Smooth muscle cell (in vitro differentiated cells): Measurements from ENCODE around the gene KDF1. TPM values are rescaled to one million over a fixed set of nuclear protein-coding genes. Genes with fewer than 3 reads are reported as not detected.

Experiments used
- DNase-seq: peaks from one replicate; lab custom pipeline; 2025; ENCODE audit not compliant: unreplicated experiment; lab: John Stamatoyannopoulos, UW
- H2AFZ ChIP-seq: fragments of 200-600 bp; sonication (generic); 2 replicates; pipeline ENCODE4 v1.6.0; 2016; ENCODE audit warnings: antibody characterized with exemption, low read depth, mild to moderate bottlenecking
- H3F3A ChIP-seq: fragments of 200-600 bp; sonication (generic); 2 replicates; pipeline ENCODE4 v1.6.0; 2017; ENCODE audit warnings: antibody characterized with exemption, low read depth
- H3K27ac ChIP-seq: fragments of 200-600 bp; sonication (generic); 2 replicates; pipeline ENCODE4 v1.5.1; 2016; ENCODE audit warnings: low read depth, mild to moderate bottlenecking
- H3K27me3 ChIP-seq: fragments of 200-600 bp; sonication (generic); 2 replicates; pipeline ENCODE4 v1.6.1; 2016; ENCODE audit warnings: low read depth, mild to moderate bottlenecking
- H3K36me3 ChIP-seq: fragments of 200-600 bp; sonication (generic); 2 replicates; pipeline ENCODE4 v1.5.1; 2016; ENCODE audit warnings: low read depth
- H3K4me1 ChIP-seq: fragments of 200-600 bp; sonication (generic); 2 replicates; pipeline ENCODE4 v1.5.1; 2016; ENCODE audit warnings: low read depth
- H3K4me2 ChIP-seq: fragments of 200-600 bp; sonication (generic); 2 replicates; pipeline ENCODE4 v1.6.0; 2016; ENCODE audit warnings: mild to moderate bottlenecking
- H3K4me3 ChIP-seq: fragments of 200-600 bp; sonication (generic); 2 replicates; pipeline ENCODE4 v1.5.1; 2016; ENCODE audit warnings: mild to moderate bottlenecking
- H3K79me2 ChIP-seq: fragments of 200-600 bp; sonication (generic); 2 replicates; pipeline ENCODE4 v1.6.0; 2016; ENCODE audit warnings: low read depth, mild to moderate bottlenecking
- H3K9ac ChIP-seq: fragments of 200-600 bp; sonication (generic); 2 replicates; pipeline ENCODE4 v1.6.0; 2016; ENCODE audit warnings: low read depth
- H3K9me3 ChIP-seq: fragments of 200-600 bp; sonication (generic); replicated peaks from 2 replicates; pipeline ENCODE4 v1.5.1; 2016; ENCODE audit warnings: low read depth
- H4K20me1 ChIP-seq: fragments of 200-600 bp; sonication (generic); 2 replicates; pipeline ENCODE4 v1.6.0; 2016; ENCODE audit warnings: low read depth
- WGBS: methylation state at CpG from one replicate; pipeline ENCODE4 v1.1.7; 2016; ENCODE audit warnings: low lambda C conversion rate; 5-methylcytosine and 5-hydroxymethylcytosine counted together
- polyA plus RNA-seq: library from polyadenylated mRNA; unstranded; fragments of >200 nt; fragmentation: Nextera tagmentation; extraction: Ambion mirVana; gene quantifications from 2 replicates; pipeline ENCODE4 v1.2.1, GENCODE V29; 2016
- total RNA-seq: library from RNA; depleted of rRNA; stranded (reverse); fragments of >200 nt; gene quantifications from 2 replicates; pipeline ENCODE4 v1.2.3, GENCODE V29; 2014
- TF ChIP-seq, protein P1 (sequence below): fragments of 200-600 bp; sonication (generic); IDR thresholded peaks from 2 replicates; pipeline ENCODE4 v1.5.1; 2017; ENCODE audit warnings: borderline replicate concordance, mild to moderate bottlenecking, antibody characterized with exemption; ENCODE audit not compliant: insufficient read depth, poor library complexity, severe bottlenecking

KDF1 gene
- total and polyA plus RNA-seq, 2 experiments from 2014 or later: 0.96 to 2.7 TPM

- Histone ChIP-seq H3K36me3 (no peaks in the 10 kb centered on the region), H3K4me3 (peak overlapping the region; percentile 55), H3K9me3 (no peaks in the 10 kb centered on the region), H3K79me2 (no peaks in the 10 kb centered on the region), H3K9ac (no peak overlapping the region), H2AFZ (no peak overlapping the region), H3K27ac (no peak overlapping the region), H3F3A (peaks cover 5% of the 10 kb centered on the region), H3K4me2 (peak overlapping the region; percentile 82), H3K4me1 (no peaks in the 10 kb centered on the region), H4K20me1 (no peaks in the 10 kb centered on the region), H3K27me3 (peaks cover 49% of the 10 kb centered on the region)
- 4% methylated on average over 3 of the region's 3 CpGs for WGBS
- TF ChIP-seq, protein P1, sequence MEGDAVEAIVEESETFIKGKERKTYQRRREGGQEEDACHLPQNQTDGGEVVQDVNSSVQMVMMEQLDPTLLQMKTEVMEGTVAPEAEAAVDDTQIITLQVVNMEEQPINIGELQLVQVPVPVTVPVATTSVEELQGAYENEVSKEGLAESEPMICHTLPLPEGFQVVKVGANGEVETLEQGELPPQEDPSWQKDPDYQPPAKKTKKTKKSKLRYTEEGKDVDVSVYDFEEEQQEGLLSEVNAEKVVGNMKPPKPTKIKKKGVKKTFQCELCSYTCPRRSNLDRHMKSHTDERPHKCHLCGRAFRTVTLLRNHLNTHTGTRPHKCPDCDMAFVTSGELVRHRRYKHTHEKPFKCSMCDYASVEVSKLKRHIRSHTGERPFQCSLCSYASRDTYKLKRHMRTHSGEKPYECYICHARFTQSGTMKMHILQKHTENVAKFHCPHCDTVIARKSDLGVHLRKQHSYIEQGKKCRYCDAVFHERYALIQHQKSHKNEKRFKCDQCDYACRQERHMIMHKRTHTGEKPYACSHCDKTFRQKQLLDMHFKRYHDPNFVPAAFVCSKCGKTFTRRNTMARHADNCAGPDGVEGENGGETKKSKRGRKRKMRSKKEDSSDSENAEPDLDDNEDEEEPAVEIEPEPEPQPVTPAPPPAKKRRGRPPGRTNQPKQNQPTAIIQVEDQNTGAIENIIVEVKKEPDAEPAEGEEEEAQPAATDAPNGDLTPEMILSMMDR: no peak
- no peak for DNase-seq
Measured at GRCh38 chr1:26960625-26960966, 328 bp upstream of the KDF1 start.

DNA sequence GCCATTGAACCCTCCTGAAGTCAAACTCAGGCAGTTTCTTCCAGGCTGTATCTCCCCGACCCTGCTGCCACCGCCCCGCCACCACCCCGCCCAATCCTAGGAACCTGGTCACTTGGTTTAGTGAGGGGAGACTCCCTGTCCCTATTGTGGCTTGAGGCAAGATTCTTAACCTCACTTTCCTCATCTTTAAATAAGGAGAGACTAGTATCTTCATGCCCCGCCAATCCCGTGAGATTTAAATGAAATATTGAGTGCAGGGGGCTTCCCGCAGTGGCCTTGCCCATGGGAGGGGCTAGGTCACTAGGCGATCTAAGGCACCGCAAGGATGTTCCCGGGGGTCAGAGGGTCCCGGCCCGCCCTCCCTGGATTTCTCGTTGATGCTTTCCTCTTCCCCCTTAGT, 998 bp downstream of the KDF1 start:
- TF ChIP-seq, protein P1: no peak
- H3K27ac ChIP-seq: no peak overlapping the region
- H3K4me1 ChIP-seq: no peaks in the 10 kb centered on the region
- H3K79me2 ChIP-seq: no peaks in the 10 kb centered on the region
- 41% methylated on average over 8 of the region's 13 CpGs for WGBS
- H3K27me3 ChIP-seq: peaks cover 49% of the 10 kb centered on the region
- H3F3A ChIP-seq: peaks cover 5% of the 10 kb centered on the region
- no peak for DNase-seq
- H3K9ac ChIP-seq: no peak overlapping the region
- H3K4me3 ChIP-seq: peak overlapping the region; percentile 55
- H3K36me3 ChIP-seq: no peaks in the 10 kb centered on the region
- H3K4me2 ChIP-seq: peak overlapping the region; percentile 82
- H2AFZ ChIP-seq: no peak overlapping the region
- no peaks in the 10 kb centered on the region for H4K20me1 ChIP-seq
- no peaks in the 10 kb centered on the region for H3K9me3 ChIP-seq

- H2AFZ ChIP-seq: no peak overlapping the region
- H3F3A ChIP-seq: peaks cover 4% of the 10 kb centered on the region
- H4K20me1 ChIP-seq: no peaks in the 10 kb centered on the region
- H3K27ac ChIP-seq: no peak overlapping the region
- no peaks in the 10 kb centered on the region for H3K79me2 ChIP-seq
- H3K27me3 ChIP-seq: peaks cover 45% of the 10 kb centered on the region
- no peak for DNase-seq
- H3K4me1 ChIP-seq: no peaks in the 10 kb centered on the region
- no peak overlapping the region for H3K9ac ChIP-seq
- no peaks in the 10 kb centered on the region for H3K9me3 ChIP-seq
- no peak overlapping the region for H3K4me2 ChIP-seq
- H3K36me3 ChIP-seq: no peaks in the 10 kb centered on the region
- no peak overlapping the region for H3K4me3 ChIP-seq
- TF ChIP-seq, protein P1: no peak
- WGBS: 94% methylated on average over 3 of the region's 3 CpGs
Measured at GRCh38 chr1:26957306-26957705, 3.0 kb downstream of the KDF1 start.

DNA sequence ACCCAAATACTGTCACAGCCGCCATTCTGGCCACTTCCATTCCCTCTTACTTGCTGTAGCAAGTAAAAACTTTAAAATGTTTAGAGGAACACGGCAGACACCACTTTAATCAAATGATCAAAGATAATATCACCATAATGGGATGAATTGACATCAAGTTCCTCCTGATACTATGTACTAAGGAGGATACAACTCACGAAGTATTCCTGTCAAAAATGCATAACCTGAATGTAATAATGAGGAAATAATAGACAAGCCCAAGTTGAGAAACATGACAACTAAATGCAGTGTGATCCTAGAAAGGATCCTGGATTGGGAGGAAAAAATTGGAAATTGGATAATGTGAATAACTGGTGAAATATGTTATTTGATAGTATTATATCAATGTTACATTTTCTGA, 3.9 kb downstream of the KDF1 start:
- H3K79me2 ChIP-seq: no peaks in the 10 kb centered on the region
- H4K20me1 ChIP-seq: no peaks in the 10 kb centered on the region
- peaks cover 42% of the 10 kb centered on the region for H3K27me3 ChIP-seq

More for the DNA sequence above, 3.9 kb downstream of the KDF1 start:
- no peak overlapping the region for H3K9ac ChIP-seq
- TF ChIP-seq, protein P1: no peak
- H3K4me2 ChIP-seq: no peak overlapping the region
- no peaks in the 10 kb centered on the region for H3F3A ChIP-seq
- H3K27ac ChIP-seq: no peak overlapping the region
- H3K9me3 ChIP-seq: no peaks in the 10 kb centered on the region
- no peaks in the 10 kb centered on the region for H3K4me1 ChIP-seq
- H2AFZ ChIP-seq: no peak overlapping the region
- DNase-seq: no peak
- H3K4me3 ChIP-seq: no peak overlapping the region
- 86% methylated on average over 3 of the region's 3 CpGs for WGBS
- H3K36me3 ChIP-seq: no peaks in the 10 kb centered on the region
